ENCODE measurements around the gene AP4S1.

DNA sequence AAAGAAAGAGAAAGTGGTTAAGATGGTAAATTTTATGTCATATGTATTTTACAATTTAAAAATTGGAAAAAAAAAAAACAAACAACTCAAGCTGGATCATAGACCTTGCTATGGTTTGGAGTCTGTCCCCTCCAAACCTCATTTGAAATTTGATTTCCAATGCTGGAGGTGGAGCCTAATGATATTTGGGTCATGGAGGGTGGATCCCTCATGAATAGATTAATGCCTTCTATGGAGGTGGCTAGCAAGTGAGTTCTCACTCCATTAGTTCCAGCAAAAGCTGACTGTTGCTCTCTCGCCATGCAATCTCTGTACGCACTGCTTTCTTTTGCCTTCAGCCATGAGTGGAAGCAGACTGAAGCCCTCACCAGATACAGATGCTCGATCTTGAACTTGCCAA, 22.2 kb upstream of the AP4S1 start:
- TF ChIP-seq EZH2phosphoT487 (IDR thresholded peaks at IDR 0.05; ENCODE audit: borderline replicate concordance) = no peak
- TF ChIP-seq, protein P1, sequence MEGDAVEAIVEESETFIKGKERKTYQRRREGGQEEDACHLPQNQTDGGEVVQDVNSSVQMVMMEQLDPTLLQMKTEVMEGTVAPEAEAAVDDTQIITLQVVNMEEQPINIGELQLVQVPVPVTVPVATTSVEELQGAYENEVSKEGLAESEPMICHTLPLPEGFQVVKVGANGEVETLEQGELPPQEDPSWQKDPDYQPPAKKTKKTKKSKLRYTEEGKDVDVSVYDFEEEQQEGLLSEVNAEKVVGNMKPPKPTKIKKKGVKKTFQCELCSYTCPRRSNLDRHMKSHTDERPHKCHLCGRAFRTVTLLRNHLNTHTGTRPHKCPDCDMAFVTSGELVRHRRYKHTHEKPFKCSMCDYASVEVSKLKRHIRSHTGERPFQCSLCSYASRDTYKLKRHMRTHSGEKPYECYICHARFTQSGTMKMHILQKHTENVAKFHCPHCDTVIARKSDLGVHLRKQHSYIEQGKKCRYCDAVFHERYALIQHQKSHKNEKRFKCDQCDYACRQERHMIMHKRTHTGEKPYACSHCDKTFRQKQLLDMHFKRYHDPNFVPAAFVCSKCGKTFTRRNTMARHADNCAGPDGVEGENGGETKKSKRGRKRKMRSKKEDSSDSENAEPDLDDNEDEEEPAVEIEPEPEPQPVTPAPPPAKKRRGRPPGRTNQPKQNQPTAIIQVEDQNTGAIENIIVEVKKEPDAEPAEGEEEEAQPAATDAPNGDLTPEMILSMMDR (conservative IDR thresholded peaks at IDR 0.05; ENCODE audit: low read length) = no peak

All from Loucy (cell line).